Trophoblast cell (in vitro differentiated cells and primary cell): ENCODE results near the gene HFE.

Experiments used
- DNase-seq, 2 donors: peaks; one replicate each; pipeline ENCODE4 v3.0.0-alpha.2; 2016
- H2AFZ ChIP-seq: 2 replicates; pipeline ENCODE4 v1.6.1; 2013; ENCODE audit warnings: low read length, moderate library complexity, mild to moderate bottlenecking; ENCODE audit not compliant: insufficient read depth, poor library complexity
- H2AK5ac ChIP-seq: 2 replicates; pipeline ENCODE4 v1.6.1; 2013; ENCODE audit warnings: mild to moderate bottlenecking, low read length
- H2BK120ac ChIP-seq: 2 replicates; pipeline ENCODE4 v1.6.1; 2013; ENCODE audit warnings: low read length, mild to moderate bottlenecking, moderate library complexity; ENCODE audit not compliant: insufficient read depth, poor library complexity
- H2BK12ac ChIP-seq: 2 replicates; pipeline ENCODE4 v1.6.1; 2013; ENCODE audit warnings: mild to moderate bottlenecking, low read length, moderate library complexity
- H2BK5ac ChIP-seq: 2 replicates; pipeline ENCODE4 v1.6.1; 2013; ENCODE audit warnings: low read length, low read depth, moderate library complexity, mild to moderate bottlenecking; ENCODE audit not compliant: poor library complexity
- H3K14ac ChIP-seq: 2 replicates; pipeline ENCODE4 v1.6.1; 2013; ENCODE audit warnings: mild to moderate bottlenecking, low read length
- H3K18ac ChIP-seq: 2 replicates; pipeline ENCODE4 v1.6.1; 2013; ENCODE audit warnings: mild to moderate bottlenecking, low read length
- H3K23ac ChIP-seq: 2 replicates; pipeline ENCODE4 v1.6.1; 2013; ENCODE audit warnings: low read length
- H3K27ac ChIP-seq: 2 replicates; pipeline ENCODE4 v1.5.1; 2013; ENCODE audit warnings: low read depth, mild to moderate bottlenecking, inconsistent platforms, low read length, moderate library complexity
- H3K27me3 ChIP-seq: 2 replicates; pipeline ENCODE4 v1.6.1; 2013; ENCODE audit warnings: inconsistent platforms, mild to moderate bottlenecking, low read length, moderate library complexity; ENCODE audit not compliant: insufficient read depth
- H3K36me3 ChIP-seq, 2 experiments: 1 replicate in 1 of 2; 2 replicates in 1 of 2; pipeline ENCODE4 v1.6.1; 2013; ENCODE audit warnings: low read length in 2 of 2, mild to moderate bottlenecking in 2 of 2, moderate library complexity in 1 of 2; ENCODE audit not compliant: insufficient read depth in 2 of 2, control insufficient read depth in 1 of 2
- H3K4ac ChIP-seq: 2 replicates; pipeline ENCODE4 v1.6.1; 2013; ENCODE audit warnings: low read depth, mild to moderate bottlenecking, low read length, moderate library complexity
- H3K4me1 ChIP-seq, 2 experiments: 1 replicate in 1 of 2; 2 replicates in 1 of 2; pipeline ENCODE4 v1.6.1; 2013; ENCODE audit warnings: low read length in 2 of 2, mild to moderate bottlenecking in 2 of 2, moderate library complexity in 1 of 2; ENCODE audit not compliant: insufficient read depth in 2 of 2, control insufficient read depth in 1 of 2
- H3K4me2 ChIP-seq: 2 replicates; pipeline ENCODE4 v1.6.1; 2013; ENCODE audit warnings: inconsistent platforms, mild to moderate bottlenecking, low read length, moderate library complexity
- H3K4me3 ChIP-seq: 2 replicates; pipeline ENCODE4 v1.5.1; 2013; ENCODE audit warnings: mild to moderate bottlenecking, low read depth, low read length, inconsistent platforms
- H3K79me1 ChIP-seq: one replicate; pipeline ENCODE4 v1.6.1; 2013; ENCODE audit warnings: low read length
- H3K79me2 ChIP-seq: 2 replicates; pipeline ENCODE4 v1.6.1; 2013; ENCODE audit warnings: low read length, mild to moderate bottlenecking; ENCODE audit not compliant: control insufficient read depth, insufficient read depth, poor library complexity
- H3K9ac ChIP-seq: 2 replicates; pipeline ENCODE4 v1.6.1; 2013; ENCODE audit warnings: mild to moderate bottlenecking, low read length
- H3K9me3 ChIP-seq: 2 replicates; pipeline ENCODE4 v1.6.1; 2013; ENCODE audit warnings: low read depth, mild to moderate bottlenecking, control low read depth, inconsistent platforms, low read length; ENCODE audit not compliant: insufficient read depth
- H4K12ac ChIP-seq: 2 replicates; pipeline ENCODE4 v1.6.1; 2013; ENCODE audit warnings: low read depth, mild to moderate bottlenecking, low read length, moderate library complexity
- H4K8ac ChIP-seq: 2 replicates; pipeline ENCODE4 v1.6.1; 2013; ENCODE audit warnings: low read depth, mild to moderate bottlenecking, low read length, moderate library complexity
- H4K91ac ChIP-seq: one replicate; pipeline ENCODE4 v1.6.1; 2013; ENCODE audit warnings: low read depth, mild to moderate bottlenecking, low read length, moderate library complexity
- WGBS: extraction: QIAGEN DNeasy Blood & Tissue Kit; methylation state at CpG from one replicate; pipeline ENCODE4 v1.1.7; 2013; ENCODE audit warnings: missing lambda C conversion rate; ENCODE audit not compliant: insufficient read length, insufficient coverage; ENCODE audit errors: extremely low coverage; 5-methylcytosine and 5-hydroxymethylcytosine counted together

The HFE gene

GRCh38 chr6:26130581-26131249 is 43.5 kb downstream of the HFE start:
- Histone ChIP-seq H2BK5ac (no peak overlapping the region), H4K8ac (no peak overlapping the region), H2BK12ac (no peak overlapping the region), H3K4me3 (no peak overlapping the region), H4K12ac (no peak overlapping the region), H4K91ac (no peak overlapping the region), H3K4me2 (no peak overlapping the region), H2AFZ (no peak overlapping the region), H3K23ac (no peak overlapping the region), H3K79me2 (peaks cover 4% of the 10 kb centered on the region), H3K36me3 (no peaks in the 10 kb centered on the region), H2AK5ac (no peak overlapping the region), H3K9ac (no peak overlapping the region), H3K18ac (no peak overlapping the region), H3K27me3 (no peaks in the 10 kb centered on the region), H3K9me3 (no peaks in the 10 kb centered on the region), H3K4ac (no peak overlapping the region), H3K27ac (no peak overlapping the region), H2BK120ac (no peak overlapping the region), H3K14ac (no peak overlapping the region), H3K79me1 (peaks cover 7% of the 10 kb centered on the region), H3K4me1 (peaks cover 2 to 5% of the 10 kb centered on the region in 2 experiments)
- DNase-seq: peak; percentile 51 to 93
- WGBS: no CpG with 5 or more reads among the region's 6 CpGs

- H3K27ac ChIP-seq: no peak overlapping the region
- H3K4me3 ChIP-seq: no peak overlapping the region
- H2BK120ac ChIP-seq: no peak overlapping the region
- no peak overlapping the region for H3K4ac ChIP-seq
- no peak overlapping the region for H2AK5ac ChIP-seq
- WGBS: no CpG with 5 or more reads among the region's 3 CpGs
- H2AFZ ChIP-seq: no peak overlapping the region
- H2BK12ac ChIP-seq: no peak overlapping the region
- H3K4me2 ChIP-seq: no peak overlapping the region
- H3K23ac ChIP-seq: no peak overlapping the region
- H3K9me3 ChIP-seq: no peaks in the 10 kb centered on the region
- H3K27me3 ChIP-seq: no peaks in the 10 kb centered on the region
- H2BK5ac ChIP-seq: no peak overlapping the region
- H3K79me2 ChIP-seq: no peaks in the 10 kb centered on the region
- H3K18ac ChIP-seq: no peak overlapping the region
- no peak overlapping the region for H4K8ac ChIP-seq
- H3K9ac ChIP-seq: peak overlapping the region; percentile 14
- no peak for DNase-seq
- no peaks in the 10 kb centered on the region for H3K36me3 ChIP-seq
- H3K4me1 ChIP-seq: peaks cover 2 to 3% of the 10 kb centered on the region in 2 experiments
- H3K79me1 ChIP-seq: peaks cover 2% of the 10 kb centered on the region
- no peak overlapping the region for H3K14ac ChIP-seq
- H4K12ac ChIP-seq: no peak overlapping the region
- H4K91ac ChIP-seq: no peak overlapping the region
These were observed 44.4 kb downstream of the HFE start for GRCh38 chr6:26131618-26132017.

GRCh38 chr6:26133730-26134129 is 46.5 kb downstream of the HFE start:
- no peak overlapping the region for H2BK5ac ChIP-seq
- peaks cover 2% of the 10 kb centered on the region for H3K79me1 ChIP-seq
- H2BK120ac ChIP-seq: no peak overlapping the region
- no peak overlapping the region for H4K91ac ChIP-seq
- no peak overlapping the region for H3K27ac ChIP-seq
- H3K79me2 ChIP-seq: no peaks in the 10 kb centered on the region
- H2AK5ac ChIP-seq: no peak overlapping the region
- no peaks in the 10 kb centered on the region for H3K9me3 ChIP-seq
- H3K36me3 ChIP-seq: no peaks in the 10 kb centered on the region
- H4K12ac ChIP-seq: no peak overlapping the region
- H3K4me2 ChIP-seq: no peak overlapping the region
- H3K4me3 ChIP-seq: no peak overlapping the region
- no peak overlapping the region for H3K14ac ChIP-seq
- no CpG with 5 or more reads among the region's 2 CpGs for WGBS
- H4K8ac ChIP-seq: no peak overlapping the region
- H2BK12ac ChIP-seq: no peak overlapping the region
- no peaks in the 10 kb centered on the region for H3K27me3 ChIP-seq
- no peak for DNase-seq
- H3K4me1 ChIP-seq: peaks cover 2% of the 10 kb centered on the region in 2 experiments
- no peak overlapping the region for H3K23ac ChIP-seq
- H3K18ac ChIP-seq: no peak overlapping the region
- H3K9ac ChIP-seq: no peak overlapping the region
- no peak overlapping the region for H3K4ac ChIP-seq
- no peak overlapping the region for H2AFZ ChIP-seq

GRCh38 chr6:26136321-26136720 is 49.1 kb downstream of the HFE start:
- Histone ChIP-seq H3K4me2 (no peak overlapping the region), H3K36me3 (no peaks in the 10 kb centered on the region), H3K4me1 (no peaks in the 10 kb centered on the region), H3K4ac (no peak overlapping the region), H2BK120ac (no peak overlapping the region), H4K91ac (no peak overlapping the region), H2BK12ac (no peak overlapping the region), H3K14ac (no peak overlapping the region), H3K4me3 (no peak overlapping the region), H4K8ac (no peak overlapping the region), H3K9ac (no peak overlapping the region), H3K27me3 (no peaks in the 10 kb centered on the region), H3K9me3 (no peaks in the 10 kb centered on the region), H4K12ac (no peak overlapping the region), H3K27ac (no peak overlapping the region), H3K23ac (no peak overlapping the region), H3K79me2 (no peaks in the 10 kb centered on the region), H3K79me1 (no peaks in the 10 kb centered on the region), H3K18ac (no peak overlapping the region), H2AK5ac (no peak overlapping the region), H2BK5ac (no peak overlapping the region), H2AFZ (no peak overlapping the region)
- DNase-seq: no peak
